HG02763 (cell line): Measurements from ENCODE around the gene SUGP1.

Source experiments
- ATAC-seq: cut with Tn5 transposase; IDR thresholded peaks from one replicate; pipeline ENCODE4 v1.9.1; 2021; ENCODE audit warnings: mild to moderate bottlenecking, moderate library complexity; ENCODE audit not compliant: unreplicated experiment

SUGP1 gene

GRCh38 chr19:19342086-19343015 is 22.0 kb upstream of the SUGP1 start:
- ATAC-seq = no peak

- ATAC-seq = no peak
These were observed 20.7 kb upstream of the SUGP1 start for GRCh38 chr19:19341026-19341425.

- ATAC-seq = no peak
These were observed 17.8 kb upstream of the SUGP1 start for GRCh38 chr19:19338082-19338481.

GRCh38 chr19:19337120-19337519 is 16.8 kb upstream of the SUGP1 start:
- no peak for ATAC-seq

- no peak for ATAC-seq
These were observed 16.3 kb upstream of the SUGP1 start for GRCh38 chr19:19336597-19336996.

GRCh38 chr19:19335408-19336158 is 15.3 kb upstream of the SUGP1 start:
- ATAC-seq = no peak

- ATAC-seq = no peak
These were observed 14.7 kb upstream of the SUGP1 start for GRCh38 chr19:19334989-19335344.

- ATAC-seq = no peak
These were observed 14.0 kb upstream of the SUGP1 start for GRCh38 chr19:19334063-19334988.

- ATAC-seq = no peak
These were observed 8.8 kb upstream of the SUGP1 start for GRCh38 chr19:19329126-19329525.

- ATAC-seq = no peak
These were observed 7.4 kb upstream of the SUGP1 start for GRCh38 chr19:19327672-19328071.

- ATAC-seq = no peak
These were observed 3.9 kb upstream of the SUGP1 start for GRCh38 chr19:19324059-19324770.

- no peak for ATAC-seq
These were observed 850 bp upstream of the SUGP1 start for GRCh38 chr19:19321141-19321577.

GRCh38 chr19:19319732-19320360 is 463 bp downstream of the SUGP1 start:
- ATAC-seq = no peak

GRCh38 chr19:19316082-19316481 is 4.2 kb downstream of the SUGP1 start:
- no peak for ATAC-seq

GRCh38 chr19:19315444-19315843 is 4.9 kb downstream of the SUGP1 start:
- ATAC-seq = no peak

GRCh38 chr19:19308373-19308772 is 11.9 kb downstream of the SUGP1 start:
- no peak for ATAC-seq

- ATAC-seq = no peak
These were observed 14.1 kb downstream of the SUGP1 start for GRCh38 chr19:19306191-19306590.

GRCh38 chr19:19305696-19306095 is 14.6 kb downstream of the SUGP1 start:
- no peak for ATAC-seq

GRCh38 chr19:19305066-19305465 is 15.2 kb downstream of the SUGP1 start:
- ATAC-seq = no peak
